Activated naive CD4-positive, alpha-beta T cell treated with anti-CD3 and anti-CD28 coated beads for 36 hours (primary cell): ENCODE data around the gene ATP6V1G1. TPM values are rescaled to one million over a fixed set of nuclear protein-coding genes. Genes with fewer than 3 reads are reported as not detected.

Source experiments
- CTCF ChIA-PET: fragments of 350-600 bp; sonication (Branson Sonifier 250); formaldehyde crosslinking; loops from one replicate; lab custom pipeline; 2021; ENCODE audit warnings: antibody characterized with exemption; lab: Charles Lee
- DNase-seq: peaks from one replicate; pipeline ENCODE4 v3.0.0-alpha.2; 2020
- H3K27ac Mint-ChIP-seq: one replicate; pipeline ENCODE4 v1.8.0; 2021; ENCODE audit warnings: mild to moderate bottlenecking, mixed read lengths
- H3K27me3 Mint-ChIP-seq: one replicate; pipeline ENCODE4 v1.8.0; 2021; ENCODE audit warnings: low read depth, mixed read lengths
- H3K36me3 Mint-ChIP-seq: one replicate; pipeline ENCODE4 v1.8.0; 2021; ENCODE audit warnings: low read depth, mixed read lengths
- H3K4me1 Mint-ChIP-seq: one replicate; pipeline ENCODE4 v1.8.0; 2021; ENCODE audit warnings: low read depth, mixed read lengths
- H3K4me3 Mint-ChIP-seq: one replicate; pipeline ENCODE4 v1.8.0; 2021; ENCODE audit warnings: mild to moderate bottlenecking, moderate library complexity, mixed read lengths
- H3K9me3 Mint-ChIP-seq: one replicate; pipeline ENCODE4 v1.8.0; 2021; ENCODE audit warnings: mixed read lengths
- intact Hi-C: fragments of 100-400 bp; cut with micrococcal nuclease; formaldehyde crosslinking; loops from one replicate; pipeline ENCODE4 v1.15.1; 2023
- total RNA-seq, 2 experiments: library from RNA; stranded (reverse); gene quantifications; one replicate each; pipeline ENCODE4 v1.2.3, GENCODE V29; 2021

The ATP6V1G1 gene, protein sequence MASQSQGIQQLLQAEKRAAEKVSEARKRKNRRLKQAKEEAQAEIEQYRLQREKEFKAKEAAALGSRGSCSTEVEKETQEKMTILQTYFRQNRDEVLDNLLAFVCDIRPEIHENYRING
- total RNA-seq, result 10 to 100 TPM; 26.7 to 28.8 TPM

DNA sequence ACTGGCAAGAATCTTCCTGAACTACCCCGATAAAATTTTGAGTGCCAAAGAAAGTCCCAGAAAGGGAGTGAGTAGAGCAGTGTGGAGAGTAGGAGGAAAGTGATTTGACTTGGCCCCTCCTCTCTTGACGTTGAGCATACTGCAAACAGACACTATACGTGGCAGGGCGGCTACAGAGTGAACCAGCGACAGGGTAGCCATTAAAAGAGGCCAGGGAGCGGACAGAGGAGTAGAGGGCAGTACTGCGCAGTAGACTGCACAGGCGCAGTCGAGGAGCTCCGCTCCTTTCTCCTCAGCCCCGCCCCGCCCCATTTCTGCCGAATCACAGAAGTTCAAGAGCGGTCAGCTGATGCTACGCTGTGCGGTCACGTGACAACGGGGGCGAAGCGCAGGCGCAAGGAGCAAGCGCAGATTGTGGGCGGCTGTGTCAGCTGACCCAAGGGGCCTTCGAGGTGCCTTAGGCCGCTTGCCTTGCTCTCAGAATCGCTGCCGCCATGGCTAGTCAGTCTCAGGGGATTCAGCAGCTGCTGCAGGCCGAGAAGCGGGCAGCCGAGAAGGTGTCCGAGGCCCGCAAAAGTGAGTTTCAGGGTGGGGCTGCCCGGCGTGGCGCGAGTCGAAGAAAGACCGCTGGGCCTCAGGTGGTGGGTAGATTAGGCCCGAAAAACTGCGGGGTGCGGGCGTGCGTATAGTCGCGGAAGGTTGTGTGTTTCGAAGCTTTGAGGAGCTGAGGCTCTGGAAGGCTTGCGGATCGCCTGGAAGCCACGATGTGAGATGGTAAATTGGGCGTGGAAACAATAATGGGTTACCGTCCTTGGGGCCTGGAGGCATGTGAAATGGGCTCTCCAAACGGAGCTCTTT, at the start of gene ATP6V1G1:
Gene ATP6V1G1 (plus strand): TSS at position 425 of the 858 bp plus-strand sequence. CDS start 70 bp downstream, at position 495.
- Mint-ChIP-seq H3K36me3 (peaks cover 13% of the 10 kb centered on the region), H3K27ac (peak within 1 kb of the TSS; percentile 96), H3K4me1 (peaks cover 43% of the 10 kb centered on the region), H3K9me3 (no peaks in the 10 kb centered on the region), H3K27me3 (no peaks in the 10 kb centered on the region), H3K4me3 (peak within 1 kb of the TSS; percentile 92)
- CTCF ChIA-PET, result interaction anchor here (0.9 to 3.5 kb wide), 6 partner anchors 23 to 182 kb away, joined by 3 to 17 read pairs (median 6); partner anchors contain the start of gene TMEM268
- intact Hi-C loops, result loop anchor here (1.0 to 10.0 kb wide), 8 partner anchors 24 to 420 kb away; partner anchors contain the start of genes TMEM268 and WHRN
- peak; percentile 100 for DNase-seq

GRCh38 chr9:114538241-114538640, 49.3 kb upstream of the ATP6V1G1 start:
- intact Hi-C loops, result loop anchor here (1.0 kb wide), 1 partner anchor 115 kb away; no protein-coding TSS in a partner anchor
- no peaks in the 10 kb centered on the region for H3K9me3 Mint-ChIP-seq
- H3K27me3 Mint-ChIP-seq, result no peaks in the 10 kb centered on the region
- no peaks in the 10 kb centered on the region for H3K36me3 Mint-ChIP-seq
- H3K4me3 Mint-ChIP-seq, result no peak overlapping the region
- peaks cover 3% of the 10 kb centered on the region for H3K4me1 Mint-ChIP-seq
- CTCF ChIA-PET, result interaction anchor here (0.7 to 2.8 kb wide), 10 partner anchors 10 to 133 kb away, joined by 3 to 18 read pairs (median 3); partner anchors contain the start of gene WHRN
- peak; percentile 62 for DNase-seq
- H3K27ac Mint-ChIP-seq, result no peak overlapping the region

- Mint-ChIP-seq H3K36me3 (no peaks in the 10 kb centered on the region), H3K27me3 (no peaks in the 10 kb centered on the region), H3K9me3 (no peaks in the 10 kb centered on the region), H3K4me3 (no peak overlapping the region), H3K4me1 (peaks cover 3% of the 10 kb centered on the region), H3K27ac (no peak overlapping the region)
- CTCF ChIA-PET, result interaction anchor here (0.6 to 2.8 kb wide), 6 partner anchors 29 to 134 kb away, joined by 3 to 18 read pairs (median 4); partner anchors contain the start of gene ATP6V1G1
- no peak for DNase-seq
- intact Hi-C loops, result no loop called here
These were observed 47.7 kb upstream of the ATP6V1G1 start for GRCh38 chr9:114539701-114540380.

- Mint-ChIP-seq H3K27ac (no peak overlapping the region), H3K36me3 (no peaks in the 10 kb centered on the region), H3K9me3 (no peaks in the 10 kb centered on the region), H3K4me1 (no peaks in the 10 kb centered on the region), H3K27me3 (peaks cover 2% of the 10 kb centered on the region), H3K4me3 (no peak overlapping the region)
- intact Hi-C loops, result no loop called here
- CTCF ChIA-PET, result interaction anchor here (0.6 to 1.2 kb wide), 2 partner anchors 13 to 16 kb away, joined by 3 to 4 read pairs; no protein-coding TSS in a partner anchor
- no peak for DNase-seq
These were observed 42.5 kb upstream of the ATP6V1G1 start for GRCh38 chr9:114545055-114545454.

GRCh38 chr9:114546851-114547250, 40.7 kb upstream of the ATP6V1G1 start:
- CTCF ChIA-PET, result interaction anchor here (0.8 kb wide), 1 partner anchor 107 kb away, joined by 3 read pairs; no protein-coding TSS in a partner anchor
- H3K9me3 Mint-ChIP-seq, result no peaks in the 10 kb centered on the region

DNA sequence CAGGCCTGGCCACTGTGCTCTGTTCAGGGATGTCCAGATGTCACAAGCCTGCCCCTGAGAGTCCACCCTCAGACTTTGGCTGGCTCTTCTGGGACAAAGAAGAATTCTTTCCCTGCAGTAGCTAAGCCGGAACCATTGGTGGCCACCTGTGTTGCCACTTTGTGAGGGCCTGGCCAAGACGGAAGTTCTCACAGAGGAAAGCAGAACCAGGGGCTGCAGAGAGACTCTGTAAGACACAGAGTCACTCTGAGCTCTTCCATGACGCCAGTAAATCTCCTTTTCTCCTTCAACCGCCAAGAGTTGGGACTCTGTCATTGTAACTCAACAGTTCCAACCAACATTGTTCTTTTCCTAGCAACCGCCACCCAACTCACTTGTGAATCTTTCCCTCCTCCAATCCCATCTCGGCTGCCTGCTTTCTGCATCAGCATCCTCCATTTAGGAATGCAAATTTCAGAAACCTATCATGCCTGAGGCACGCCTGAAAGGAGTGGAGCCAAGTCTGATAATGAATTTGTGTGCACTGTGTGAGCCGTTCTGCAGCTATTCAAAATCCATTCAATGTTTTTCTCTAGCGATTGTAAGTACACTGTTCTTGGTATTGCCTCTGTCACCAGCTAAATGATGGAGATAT, 37.8 kb upstream of the ATP6V1G1 start:
- no peak for DNase-seq
- Mint-ChIP-seq H3K4me3 (no peak overlapping the region), H3K36me3 (no peaks in the 10 kb centered on the region), H3K27me3 (peaks cover 2% of the 10 kb centered on the region), H3K4me1 (no peaks in the 10 kb centered on the region), H3K9me3 (no peaks in the 10 kb centered on the region), H3K27ac (no peak overlapping the region)
- CTCF ChIA-PET, result no interaction called here
- intact Hi-C loops, result no loop called here

More at GRCh38 chr9:114546851-114547250, 40.7 kb upstream of the ATP6V1G1 start:
- Mint-ChIP-seq H3K27ac (no peak overlapping the region), H3K27me3 (peaks cover 2% of the 10 kb centered on the region), H3K4me3 (no peak overlapping the region), H3K4me1 (no peaks in the 10 kb centered on the region), H3K36me3 (no peaks in the 10 kb centered on the region)
- no peak for DNase-seq
- intact Hi-C loops, result no loop called here

- no peaks in the 10 kb centered on the region for H3K36me3 Mint-ChIP-seq
- CTCF ChIA-PET, result interaction anchor here (0.6 to 2.1 kb wide), 2 partner anchors 24 to 101 kb away, joined by 3 to 8 read pairs; no protein-coding TSS in a partner anchor
These were observed 35.6 kb upstream of the ATP6V1G1 start for GRCh38 chr9:114551750-114552685.

DNA sequence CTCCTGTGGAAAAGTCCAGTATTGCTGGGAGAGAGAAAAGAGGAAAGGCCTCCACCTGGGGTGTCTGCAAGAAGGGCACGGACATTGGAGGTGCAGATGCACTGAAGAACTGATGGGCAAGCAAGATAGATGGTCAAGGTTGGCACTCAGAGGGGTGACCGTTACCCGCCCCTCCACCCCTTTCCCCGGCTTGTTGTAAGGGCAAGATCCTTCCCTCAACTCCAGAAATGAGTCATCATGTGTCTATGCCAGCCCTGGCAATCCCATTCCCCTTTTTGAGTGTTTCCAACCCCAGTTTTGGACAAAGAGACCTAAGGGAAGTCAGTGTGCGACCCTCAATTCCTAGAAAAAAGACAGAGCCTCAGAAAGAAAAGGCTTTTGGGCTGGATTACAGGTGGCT, 34.9 kb upstream of the ATP6V1G1 start:
- Mint-ChIP-seq H3K4me1 (no peaks in the 10 kb centered on the region), H3K36me3 (no peaks in the 10 kb centered on the region), H3K4me3 (no peak overlapping the region), H3K27me3 (no peaks in the 10 kb centered on the region), H3K9me3 (no peaks in the 10 kb centered on the region), H3K27ac (no peak overlapping the region)
- CTCF ChIA-PET, result interaction anchor here (2.1 kb wide), 1 partner anchor 100 kb away, joined by 8 read pairs; no protein-coding TSS in a partner anchor
- DNase-seq, result no peak
- intact Hi-C loops, result no loop called here

More at GRCh38 chr9:114551750-114552685, 35.6 kb upstream of the ATP6V1G1 start:
- Mint-ChIP-seq H3K4me3 (no peak overlapping the region), H3K27me3 (no peaks in the 10 kb centered on the region), H3K4me1 (no peaks in the 10 kb centered on the region), H3K9me3 (no peaks in the 10 kb centered on the region), H3K27ac (no peak overlapping the region)
- DNase-seq, result no peak
- intact Hi-C loops, result no loop called here

DNA sequence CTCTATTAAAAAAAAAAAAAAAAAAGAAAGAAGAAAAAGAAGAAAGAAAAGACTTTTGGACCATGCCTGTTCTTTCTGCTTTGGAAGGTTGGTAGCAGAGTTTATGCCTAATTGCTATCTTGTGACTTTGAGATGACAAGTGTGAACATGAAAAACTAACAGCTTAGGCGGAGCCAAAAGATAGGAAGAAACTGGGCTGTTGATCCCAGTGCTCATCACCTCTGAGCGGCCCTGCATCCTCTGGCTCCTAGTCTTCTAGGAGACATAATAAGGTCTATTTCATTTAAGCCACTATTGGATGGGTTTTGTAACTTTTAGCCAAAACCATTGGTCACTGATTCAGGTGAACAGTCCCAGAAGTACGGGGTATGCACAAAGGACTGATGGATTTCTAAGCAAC, 34.4 kb upstream of the ATP6V1G1 start:
- Mint-ChIP-seq H3K4me1 (no peaks in the 10 kb centered on the region), H3K4me3 (no peak overlapping the region), H3K27ac (no peak overlapping the region), H3K9me3 (no peaks in the 10 kb centered on the region), H3K27me3 (no peaks in the 10 kb centered on the region), H3K36me3 (no peaks in the 10 kb centered on the region)
- CTCF ChIA-PET, result no interaction called here
- intact Hi-C loops, result no loop called here
- no peak for DNase-seq

- no peaks in the 10 kb centered on the region for H3K36me3 Mint-ChIP-seq
- H3K27me3 Mint-ChIP-seq, result no peaks in the 10 kb centered on the region
- no peak for DNase-seq
- H3K9me3 Mint-ChIP-seq, result no peaks in the 10 kb centered on the region
- intact Hi-C loops, result no loop called here
- no peak overlapping the region for H3K4me3 Mint-ChIP-seq
- no peak overlapping the region for H3K27ac Mint-ChIP-seq
- CTCF ChIA-PET, result no interaction called here
- H3K4me1 Mint-ChIP-seq, result no peaks in the 10 kb centered on the region
These were observed 31.9 kb upstream of the ATP6V1G1 start for GRCh38 chr9:114555696-114556095.
